ENCODE data around the gene RPL23. TPM values are rescaled to one million over a fixed set of nuclear protein-coding genes. Genes with fewer than 3 reads are reported as not detected.
A peak's percentile ranks its signal among the peaks of the same experiment; 100 is the strongest.

RPL23 gene
- total RNA-seq, 1 experiment from 2014 or later, result 1,631 TPM

DNA sequence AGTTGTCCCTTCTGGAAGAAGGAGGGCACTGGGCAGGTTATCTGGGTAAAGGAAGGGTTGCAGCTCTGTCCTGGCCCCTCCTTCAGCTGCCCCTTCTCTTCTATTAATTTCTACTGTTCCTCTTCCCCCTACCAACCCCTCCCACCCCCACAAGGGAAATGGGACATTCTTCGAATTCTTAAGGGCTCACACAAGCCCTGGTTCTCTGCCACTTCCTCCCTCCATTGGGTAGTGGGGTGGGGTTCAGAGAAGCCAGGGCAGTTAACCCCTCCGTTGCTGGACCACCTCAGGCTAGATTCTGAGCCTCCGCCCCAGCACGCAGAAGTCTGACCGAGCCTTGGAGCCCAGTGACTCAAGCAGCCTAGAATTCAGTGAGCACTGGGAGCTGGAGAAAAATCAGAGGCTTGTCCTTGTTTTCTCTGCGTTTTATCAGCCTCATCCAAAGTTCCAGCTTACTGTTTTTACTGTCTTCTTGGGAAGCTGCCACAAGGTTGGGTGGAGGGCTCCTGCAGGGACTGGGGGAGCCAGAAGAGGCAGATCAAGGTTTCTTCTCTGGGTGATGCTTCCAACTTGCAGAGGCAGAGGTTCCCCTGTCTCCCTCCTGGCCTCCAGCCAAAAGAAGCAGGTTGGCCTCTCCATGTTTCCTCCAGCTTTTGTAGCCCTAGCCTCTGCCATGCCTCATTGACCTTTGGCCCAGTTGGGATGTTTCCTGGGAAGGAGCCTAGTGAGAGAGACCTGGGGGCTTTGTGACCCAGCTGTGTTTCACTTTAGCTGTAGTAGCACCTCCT, 26.6 kb upstream of the RPL23 start:
- ChIA-PET POLR2A (interaction anchor here (0.9 to 1.3 kb wide), 2 partner anchors 8 to 10 kb away, joined by 3 to 4 read pairs; partner anchors contain the start of gene LASP1), CTCF (no interaction called here), RAD21 (ENCODE audit: low non-redundant PET in 1 of 2, low total read pairs in 2 of 2, uncharacterized antibody in 2 of 2, unreplicated experiment in 2 of 2) (no interaction called here)
- Histone ChIP-seq H3K4me2 (ENCODE audit: low read length) (peak overlapping the region; percentile 79), H3K4me1 (ENCODE audit: control insufficient read depth in 1 of 2, insufficient read depth in 2 of 2, low read length in 2 of 2) (peaks cover 45 to 85% of the 10 kb centered on the region in 2 experiments), H3K36me3 (ENCODE audit: control insufficient read depth in 1 of 2, insufficient read depth in 2 of 2, low read length in 2 of 2) (peaks cover 18 to 32% of the 10 kb centered on the region in 2 experiments; a peak in 3 of 4 replicates), H2AFZ (ENCODE audit: low read depth, low read length, poor library complexity, severe bottlenecking) (no peak overlapping the region), H3K27ac (ENCODE audit: low read depth, low read length) (peak overlapping the region; percentile 91), H3K27me3 (ENCODE audit: insufficient read depth, low read length) (no peaks in the 10 kb centered on the region), H3K9ac (ENCODE audit: low read length) (peak overlapping the region; percentile 50), H3K4me3 (replicated peaks in 1 of 2; ENCODE audit: low read depth in 1 of 2, low read length in 2 of 2) (peak overlapping the region; percentile 17 to 45), H3K79me2 (ENCODE audit: insufficient read depth, low read length) (peaks cover 96% of the 10 kb centered on the region), H3K9me2 (ENCODE audit: insufficient read depth) (no peaks in the 10 kb centered on the region), H3K9me3 (ENCODE audit: control insufficient read depth in 1 of 2, insufficient read depth in 1 of 2, low read depth in 1 of 2, low read length in 2 of 2) (no peaks in the 10 kb centered on the region), H4K20me1 (ENCODE audit: insufficient read depth) (no peaks in the 10 kb centered on the region)
- BruUV-seq (replicated peaks), result no TSS peak
- DNase-seq (ENCODE audit: low read depth, low spot score), result no peak
- TF ChIP-seq, protein P1, sequence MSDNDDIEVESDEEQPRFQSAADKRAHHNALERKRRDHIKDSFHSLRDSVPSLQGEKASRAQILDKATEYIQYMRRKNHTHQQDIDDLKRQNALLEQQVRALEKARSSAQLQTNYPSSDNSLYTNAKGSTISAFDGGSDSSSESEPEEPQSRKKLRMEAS (IDR thresholded peaks at IDR 0.05), result no peak
- TF ChIP-seq EZH2phosphoT487 (IDR thresholded peaks at IDR 0.05; ENCODE audit: borderline replicate concordance) (no peak), EZH2 (IDR thresholded peaks at IDR 0.05) (no peak), ELF1 (IDR thresholded peaks at IDR 0.05; ENCODE audit: borderline replicate concordance, low read depth) (no peak), EGR1 (IDR thresholded peaks at IDR 0.05; ENCODE audit: low read depth) (no peak), SP1 (IDR thresholded peaks at IDR 0.05; ENCODE audit: low read depth) (peak; percentile 40; the same call in 1 of the 2 replicates)
- TF ChIP-seq, protein P2, sequence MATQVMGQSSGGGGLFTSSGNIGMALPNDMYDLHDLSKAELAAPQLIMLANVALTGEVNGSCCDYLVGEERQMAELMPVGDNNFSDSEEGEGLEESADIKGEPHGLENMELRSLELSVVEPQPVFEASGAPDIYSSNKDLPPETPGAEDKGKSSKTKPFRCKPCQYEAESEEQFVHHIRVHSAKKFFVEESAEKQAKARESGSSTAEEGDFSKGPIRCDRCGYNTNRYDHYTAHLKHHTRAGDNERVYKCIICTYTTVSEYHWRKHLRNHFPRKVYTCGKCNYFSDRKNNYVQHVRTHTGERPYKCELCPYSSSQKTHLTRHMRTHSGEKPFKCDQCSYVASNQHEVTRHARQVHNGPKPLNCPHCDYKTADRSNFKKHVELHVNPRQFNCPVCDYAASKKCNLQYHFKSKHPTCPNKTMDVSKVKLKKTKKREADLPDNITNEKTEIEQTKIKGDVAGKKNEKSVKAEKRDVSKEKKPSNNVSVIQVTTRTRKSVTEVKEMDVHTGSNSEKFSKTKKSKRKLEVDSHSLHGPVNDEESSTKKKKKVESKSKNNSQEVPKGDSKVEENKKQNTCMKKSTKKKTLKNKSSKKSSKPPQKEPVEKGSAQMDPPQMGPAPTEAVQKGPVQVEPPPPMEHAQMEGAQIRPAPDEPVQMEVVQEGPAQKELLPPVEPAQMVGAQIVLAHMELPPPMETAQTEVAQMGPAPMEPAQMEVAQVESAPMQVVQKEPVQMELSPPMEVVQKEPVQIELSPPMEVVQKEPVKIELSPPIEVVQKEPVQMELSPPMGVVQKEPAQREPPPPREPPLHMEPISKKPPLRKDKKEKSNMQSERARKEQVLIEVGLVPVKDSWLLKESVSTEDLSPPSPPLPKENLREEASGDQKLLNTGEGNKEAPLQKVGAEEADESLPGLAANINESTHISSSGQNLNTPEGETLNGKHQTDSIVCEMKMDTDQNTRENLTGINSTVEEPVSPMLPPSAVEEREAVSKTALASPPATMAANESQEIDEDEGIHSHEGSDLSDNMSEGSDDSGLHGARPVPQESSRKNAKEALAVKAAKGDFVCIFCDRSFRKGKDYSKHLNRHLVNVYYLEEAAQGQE (IDR thresholded peaks at IDR 0.05; ENCODE audit: low read depth), result no peak
- TF ChIP-seq, protein P3, sequence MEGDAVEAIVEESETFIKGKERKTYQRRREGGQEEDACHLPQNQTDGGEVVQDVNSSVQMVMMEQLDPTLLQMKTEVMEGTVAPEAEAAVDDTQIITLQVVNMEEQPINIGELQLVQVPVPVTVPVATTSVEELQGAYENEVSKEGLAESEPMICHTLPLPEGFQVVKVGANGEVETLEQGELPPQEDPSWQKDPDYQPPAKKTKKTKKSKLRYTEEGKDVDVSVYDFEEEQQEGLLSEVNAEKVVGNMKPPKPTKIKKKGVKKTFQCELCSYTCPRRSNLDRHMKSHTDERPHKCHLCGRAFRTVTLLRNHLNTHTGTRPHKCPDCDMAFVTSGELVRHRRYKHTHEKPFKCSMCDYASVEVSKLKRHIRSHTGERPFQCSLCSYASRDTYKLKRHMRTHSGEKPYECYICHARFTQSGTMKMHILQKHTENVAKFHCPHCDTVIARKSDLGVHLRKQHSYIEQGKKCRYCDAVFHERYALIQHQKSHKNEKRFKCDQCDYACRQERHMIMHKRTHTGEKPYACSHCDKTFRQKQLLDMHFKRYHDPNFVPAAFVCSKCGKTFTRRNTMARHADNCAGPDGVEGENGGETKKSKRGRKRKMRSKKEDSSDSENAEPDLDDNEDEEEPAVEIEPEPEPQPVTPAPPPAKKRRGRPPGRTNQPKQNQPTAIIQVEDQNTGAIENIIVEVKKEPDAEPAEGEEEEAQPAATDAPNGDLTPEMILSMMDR (IDR thresholded peaks at IDR 0.05 in 2 of 3, conservative IDR thresholded peaks at IDR 0.05 in 1 of 3; ENCODE audit: borderline replicate concordance in 1 of 3, insufficient read depth in 1 of 3, low read depth in 2 of 3, low read length in 2 of 3), result no peak
- ATAC-seq, result peak; percentile 83
- intact Hi-C loops (cut with micrococcal nuclease), result no loop called here
